22Rv1 (cell line): Measurements from ENCODE around the gene ZBTB44.

Experiments
- CTCF ChIP-seq: fragments of 450-650 bp; IDR thresholded peaks from 2 replicates; pipeline ENCODE4 v1.5.1; 2017; ENCODE audit warnings: mild to moderate bottlenecking
- ZFX ChIP-seq: fragments of 450-650 bp; IDR thresholded peaks from 2 replicates; pipeline ENCODE4 v1.6.1; 2017; ENCODE audit warnings: antibody characterized with exemption, borderline replicate concordance

GRCh38 chr11:130220311-130221035 is 94.2 kb downstream of the ZBTB44 start:
- TF ChIP-seq CTCF: no peak
- no peak for TF ChIP-seq ZFX
